NCI-H2227 (cell line): ENCODE measurements around the gene LACTBL1.
"Not testable (repeated sequence)": the region's sequence is repeated elsewhere in the genome, so short reads cannot be mapped to it uniquely, and the experiment has no call there.

Source experiments
- DNase-seq: peaks from one replicate; lab custom pipeline; 2025; ENCODE audit not compliant: unreplicated experiment; lab: John Stamatoyannopoulos, UW

The LACTBL1 gene, protein sequence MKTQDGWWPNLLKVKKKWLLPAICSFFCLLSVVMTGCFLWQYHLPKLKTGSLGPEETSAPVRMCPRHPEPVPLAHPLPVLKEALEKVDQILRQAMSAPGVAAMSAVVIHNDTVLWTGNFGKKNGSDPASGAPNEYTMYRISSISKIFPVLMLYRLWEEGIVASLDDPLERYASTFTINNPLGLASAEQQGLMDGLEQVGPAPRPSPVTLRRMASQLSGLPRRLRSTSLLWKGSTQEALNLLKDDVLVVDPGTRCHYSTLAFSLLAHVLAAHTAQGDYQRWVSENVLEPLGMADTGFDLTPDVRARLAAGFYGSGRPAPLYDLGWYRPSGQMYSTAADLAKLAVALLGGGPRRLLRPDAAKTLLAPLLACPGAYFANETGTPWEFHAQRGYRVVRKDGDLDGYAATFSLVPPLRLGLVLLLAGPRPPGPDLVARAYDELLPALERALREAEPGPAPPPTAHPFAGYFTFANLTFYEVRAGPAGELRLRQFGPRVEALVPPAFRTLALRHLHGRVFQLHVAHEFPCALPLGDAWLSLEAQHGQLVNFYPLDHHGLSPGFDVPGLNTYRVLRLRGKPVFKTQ

DNA sequence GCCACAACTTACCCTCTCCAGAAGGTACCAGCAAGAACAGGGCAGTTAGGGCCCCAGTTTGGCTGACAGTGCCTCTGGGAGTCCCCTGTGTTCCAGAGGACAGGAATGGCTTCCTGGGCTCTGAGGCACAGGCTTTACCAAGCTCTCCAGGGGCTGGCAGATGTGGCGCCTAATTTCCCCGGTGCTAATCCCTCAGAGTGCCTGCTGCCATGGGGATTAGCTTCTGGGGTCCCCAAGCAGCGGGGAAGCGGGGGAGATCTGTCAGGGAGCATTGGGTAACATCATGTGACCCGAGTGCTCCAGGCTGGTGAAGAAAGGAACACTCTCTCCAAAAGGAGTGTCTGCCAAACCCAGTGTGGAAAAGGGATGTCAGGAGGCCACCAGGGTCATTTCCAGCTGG, at the start of gene LACTBL1:
TSS of gene LACTBL1 (minus strand) at position 107 of the 400 bp plus-strand sequence. CDS start 550 bp downstream, outside the sequence.
- no peak for DNase-seq

DNA sequence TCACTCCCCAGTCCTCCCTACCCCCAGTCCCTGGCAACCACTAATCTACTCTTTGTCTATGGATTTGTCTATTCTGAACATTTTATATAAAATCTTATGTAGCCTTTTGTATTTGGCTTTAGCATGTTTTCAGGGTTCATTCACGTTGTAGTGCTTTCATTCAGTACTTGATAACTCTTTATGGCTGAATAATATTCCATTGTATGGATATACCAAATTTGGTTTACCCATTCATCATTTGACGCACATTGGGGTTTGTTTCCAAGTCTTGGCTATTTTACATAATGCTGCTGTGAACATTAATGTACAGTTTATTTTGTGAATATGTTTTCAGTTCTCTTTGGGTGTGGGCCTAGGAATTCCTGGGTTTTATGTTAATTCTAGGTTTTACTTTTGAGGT, 49.2 kb upstream of the LACTBL1 start:
- no peak for DNase-seq

DNA sequence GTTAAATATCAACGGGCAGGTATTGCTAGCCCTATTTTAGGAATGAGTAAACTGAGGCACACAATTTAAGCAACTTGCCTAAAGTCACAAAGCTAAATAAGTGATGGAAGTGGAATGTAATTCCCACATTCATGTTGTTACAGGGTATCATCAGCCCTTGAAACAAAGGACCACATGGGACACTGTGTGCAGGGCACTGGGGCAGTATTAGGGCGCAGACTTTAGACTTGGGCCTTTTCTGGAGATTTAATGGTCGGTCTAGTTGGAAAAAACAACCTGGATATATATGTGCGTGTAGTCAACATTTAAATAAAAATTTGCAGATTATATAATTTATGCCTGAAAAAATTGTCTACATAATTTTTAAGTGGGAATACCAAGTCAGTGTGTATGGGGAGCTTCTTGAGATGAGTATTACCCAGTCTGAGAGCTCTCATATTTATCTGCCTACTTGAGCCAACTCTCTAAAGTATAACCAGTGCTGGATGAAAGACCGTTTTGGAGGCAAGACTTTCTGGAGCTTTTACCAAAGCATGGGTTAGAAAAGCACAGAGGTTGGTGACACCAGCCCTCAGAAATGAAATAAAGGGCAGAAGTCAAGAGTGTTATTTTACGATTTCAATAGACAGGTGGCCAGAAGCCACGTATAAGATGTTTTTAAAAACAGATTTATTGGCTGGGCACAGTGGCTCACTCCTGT, 48.2 kb upstream of the LACTBL1 start:
- DNase-seq, result peak; percentile 23

DNA sequence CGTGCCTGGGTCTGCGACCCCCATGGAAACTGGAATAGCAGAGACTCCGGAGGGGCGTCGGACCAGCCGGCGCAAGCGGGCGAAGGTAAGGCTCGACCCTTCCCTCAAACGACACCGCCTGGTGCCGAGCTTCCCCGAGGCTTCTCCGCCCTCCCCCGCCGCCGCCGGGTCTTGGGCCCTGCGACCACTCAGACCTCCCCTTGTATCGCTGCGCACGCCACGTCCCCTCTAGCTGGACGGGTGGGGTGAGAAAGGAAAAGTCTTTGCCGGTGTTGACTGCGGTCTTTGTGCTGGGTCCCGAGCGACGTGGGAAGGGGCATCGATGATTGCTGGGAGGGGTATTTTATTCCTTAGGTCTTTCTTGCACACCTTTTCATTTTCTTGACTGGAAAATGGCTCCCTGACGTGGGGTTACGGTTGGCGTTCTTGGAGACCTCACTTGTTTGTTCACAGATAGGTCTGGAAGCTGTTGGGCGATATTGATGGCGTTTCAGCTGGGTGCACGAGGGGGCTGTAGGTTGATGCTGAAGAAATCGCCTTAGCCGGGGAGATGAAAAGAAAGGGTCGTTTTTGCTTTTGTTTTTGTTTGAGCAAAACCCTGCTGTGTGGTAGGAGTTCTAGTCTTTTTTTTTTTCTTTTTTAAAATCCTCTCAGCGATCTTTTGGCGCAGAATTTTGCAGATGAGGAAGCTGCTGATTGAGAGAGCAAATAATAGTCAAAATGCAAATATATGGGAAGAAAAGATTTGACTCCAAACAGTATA, 47.4 kb upstream of the LACTBL1 start:
- DNase-seq, result peak; percentile 71

DNA sequence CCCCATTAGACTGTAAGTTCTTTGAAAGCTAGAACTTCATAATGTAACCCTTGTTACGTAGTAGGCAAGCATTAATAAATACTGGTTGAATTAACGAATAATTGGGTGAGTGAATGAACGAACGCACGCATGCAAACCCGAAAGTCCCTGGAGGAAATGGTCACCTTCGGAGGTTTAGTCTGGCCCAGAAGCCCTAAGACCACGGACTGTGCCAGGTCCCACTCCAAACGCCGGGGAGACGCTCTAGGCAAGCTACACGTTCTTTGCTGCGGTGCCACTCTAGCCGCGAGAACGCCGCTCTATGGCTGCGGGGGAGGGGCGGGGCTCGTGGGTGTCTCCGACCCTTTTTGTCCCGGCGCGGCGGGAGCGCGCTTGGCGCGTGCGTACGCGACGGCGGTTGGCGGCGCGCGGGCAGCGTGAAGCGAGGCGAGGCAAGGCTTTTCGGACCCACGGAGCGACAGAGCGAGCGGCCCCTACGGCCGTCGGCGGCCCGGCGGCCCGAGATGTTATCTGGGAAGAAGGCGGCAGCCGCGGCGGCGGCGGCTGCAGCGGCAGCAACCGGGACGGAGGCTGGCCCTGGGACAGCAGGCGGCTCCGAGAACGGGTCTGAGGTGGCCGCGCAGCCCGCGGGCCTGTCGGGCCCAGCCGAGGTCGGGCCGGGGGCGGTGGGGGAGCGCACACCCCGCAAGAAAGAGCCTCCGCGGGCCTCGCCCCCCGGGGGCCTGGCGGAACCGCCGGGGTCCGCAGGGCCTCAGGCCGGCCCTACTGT, 46.6 kb upstream of the LACTBL1 start, which contains the start of gene KDM1A:
TSS of gene KDM1A (plus strand) at position 375 of the 769 bp plus-strand sequence. CDS start at position 504, 129 bp downstream.
- DNase-seq, result peak; percentile 99

DNA sequence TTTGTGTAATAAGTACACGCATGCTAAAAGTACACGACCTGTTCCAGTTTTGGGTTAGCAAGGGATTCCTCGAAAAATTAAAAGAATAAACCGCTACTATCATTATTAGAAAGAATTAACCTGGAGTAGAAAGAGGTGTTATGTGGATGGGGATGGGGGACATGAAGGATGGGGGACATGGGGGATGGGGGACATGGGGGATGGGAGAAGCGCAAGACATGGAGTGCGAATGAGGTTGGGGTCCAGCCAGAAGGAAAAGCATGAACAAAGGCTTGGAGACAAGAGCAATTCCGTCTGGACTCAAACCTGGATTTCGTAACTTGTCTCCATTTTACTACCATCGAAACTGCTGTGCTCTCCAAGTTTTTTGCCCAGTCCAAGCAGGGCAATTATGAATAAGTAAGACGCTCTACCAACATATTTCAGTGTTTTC, 46.0 kb upstream of the LACTBL1 start:
- DNase-seq, result peak; percentile 59

DNA sequence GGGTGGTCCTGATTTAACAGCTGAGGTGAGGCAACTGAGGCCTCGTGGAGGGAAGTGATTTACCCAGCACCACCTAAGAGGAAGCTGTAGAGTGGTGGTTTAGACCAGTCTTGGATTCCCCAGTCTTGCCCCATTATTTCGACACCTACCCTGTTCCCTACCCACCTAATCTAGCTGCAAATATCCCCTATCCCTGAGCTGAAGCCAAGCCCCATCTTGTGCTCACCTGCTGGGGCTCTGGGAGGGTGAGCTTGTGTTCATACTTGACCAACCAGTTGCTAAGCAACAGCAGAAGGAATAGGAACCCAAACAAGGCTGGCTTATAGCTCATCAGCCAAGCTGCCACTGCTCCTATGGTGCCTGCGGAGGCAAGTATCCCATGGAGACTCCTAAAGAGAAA, 41.0 kb upstream of the LACTBL1 start:
- DNase-seq, result peak; percentile 79

DNA sequence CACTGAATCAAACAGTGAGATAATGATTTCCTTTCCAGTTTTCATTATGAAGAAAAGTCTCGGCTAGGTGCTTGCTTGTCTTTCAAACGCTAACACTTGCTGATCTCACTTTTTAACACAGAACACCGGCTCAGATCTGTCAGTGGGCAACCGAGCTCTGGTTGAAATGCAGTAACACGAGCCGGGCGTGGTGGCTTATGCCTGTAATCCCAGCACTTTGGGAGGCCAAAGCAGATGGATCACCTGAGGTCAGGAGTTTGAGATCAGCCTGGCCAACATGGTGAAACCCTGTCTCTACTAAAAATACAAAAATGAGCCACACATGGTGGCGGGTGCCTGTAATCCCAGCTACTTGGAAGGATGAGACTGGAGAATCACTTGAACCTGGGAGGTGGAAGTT, 37.4 kb upstream of the LACTBL1 start:
- not testable (repeated sequence) for DNase-seq

DNA sequence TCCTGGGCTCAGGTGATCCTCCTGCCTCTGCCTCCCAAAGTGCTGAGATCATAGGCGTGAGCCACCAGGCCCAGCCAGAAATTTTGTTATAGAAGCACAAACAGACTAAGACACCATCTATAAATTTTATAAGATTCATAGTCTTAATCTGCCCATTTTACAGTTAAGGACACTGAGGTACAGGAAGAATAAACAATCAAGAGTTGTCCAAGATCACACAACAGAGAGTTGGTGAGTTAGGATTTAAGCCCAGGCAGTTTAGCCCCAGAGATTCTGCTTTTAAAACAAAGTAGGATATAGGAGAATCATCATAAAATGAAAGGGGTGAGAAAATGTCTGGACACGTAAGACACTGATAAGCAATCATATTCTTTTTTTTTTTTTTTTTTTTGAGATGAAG, 36.2 kb upstream of the LACTBL1 start:
- no peak for DNase-seq

DNA sequence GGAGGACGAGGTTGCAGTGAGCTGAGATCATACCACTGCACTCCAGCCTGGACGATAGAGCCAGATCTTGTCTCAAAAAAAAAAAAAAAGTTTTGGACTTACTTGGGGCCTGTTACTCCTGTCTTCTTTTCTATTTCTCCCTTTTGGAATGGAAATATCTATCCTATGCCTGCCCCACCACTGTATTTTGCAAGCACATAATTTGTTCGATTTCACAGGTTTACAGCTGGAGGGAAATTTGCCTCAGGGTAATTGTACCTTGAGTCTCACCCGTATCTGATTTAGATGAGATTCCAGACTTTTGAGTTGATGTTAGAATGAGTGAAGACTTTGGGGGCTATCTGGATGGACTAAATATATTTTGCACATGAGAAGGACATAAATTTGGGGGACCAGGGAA, 34.4 kb upstream of the LACTBL1 start:
- DNase-seq, result no peak

DNA sequence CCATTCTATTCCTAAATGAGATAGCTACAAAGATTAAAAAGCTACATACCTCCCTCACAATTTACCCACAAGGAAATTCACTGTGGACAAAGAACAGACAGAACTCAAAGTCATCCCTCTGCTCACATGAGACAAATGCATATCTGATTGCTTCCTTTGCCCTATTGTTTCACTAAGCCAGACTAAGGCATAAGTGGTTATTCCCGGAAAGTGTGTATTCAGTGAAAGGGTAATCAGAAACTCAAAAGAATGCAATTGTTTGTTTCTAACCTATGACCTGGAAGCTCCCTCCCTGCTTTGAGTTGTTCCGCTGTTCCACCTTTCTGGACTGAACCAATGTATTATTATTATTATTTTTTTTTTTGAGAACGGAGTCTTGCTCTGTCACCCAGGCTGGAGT, 32.1 kb upstream of the LACTBL1 start:
- DNase-seq, result peak; percentile 10

DNA sequence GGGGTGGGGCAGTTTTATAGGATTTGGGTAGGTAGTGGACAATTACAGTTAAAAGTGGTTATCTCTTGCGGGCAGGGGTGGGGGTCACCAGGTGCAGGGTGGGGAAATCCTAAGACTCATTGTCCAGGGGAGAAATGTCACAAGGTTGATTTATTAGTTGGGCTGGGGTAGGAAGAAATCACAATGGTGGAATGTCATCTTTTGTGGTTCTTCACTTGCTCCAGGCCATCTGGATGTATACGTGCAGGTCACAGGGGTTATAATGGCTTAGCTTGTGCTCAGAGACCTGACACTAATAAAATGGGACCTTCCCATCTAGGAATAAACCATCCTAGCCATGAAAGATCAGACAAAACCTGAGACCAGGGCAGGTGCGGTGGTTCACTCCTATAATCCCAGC, 31.4 kb upstream of the LACTBL1 start:
- no peak for DNase-seq

DNA sequence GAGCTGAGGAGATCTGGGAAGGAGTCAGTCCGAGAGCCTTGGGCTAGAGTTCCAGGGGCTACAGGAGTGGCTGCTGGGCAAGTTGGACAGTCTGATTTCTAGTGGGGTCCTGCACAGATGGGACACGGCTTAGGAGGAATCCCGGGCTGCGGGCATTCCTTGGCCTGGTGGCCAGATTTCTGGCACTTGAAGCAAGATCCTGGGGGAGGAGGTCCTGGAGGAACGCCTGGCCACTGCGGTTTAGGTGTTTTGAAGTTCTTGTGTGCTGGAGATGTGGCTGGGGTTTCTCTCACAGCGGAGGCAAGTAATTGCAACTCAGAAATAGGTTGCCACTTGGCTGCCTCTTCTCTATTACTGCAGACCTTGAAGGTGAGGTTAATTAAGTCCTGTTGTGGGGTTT, 29.6 kb upstream of the LACTBL1 start:
- not testable (repeated sequence) for DNase-seq

DNA sequence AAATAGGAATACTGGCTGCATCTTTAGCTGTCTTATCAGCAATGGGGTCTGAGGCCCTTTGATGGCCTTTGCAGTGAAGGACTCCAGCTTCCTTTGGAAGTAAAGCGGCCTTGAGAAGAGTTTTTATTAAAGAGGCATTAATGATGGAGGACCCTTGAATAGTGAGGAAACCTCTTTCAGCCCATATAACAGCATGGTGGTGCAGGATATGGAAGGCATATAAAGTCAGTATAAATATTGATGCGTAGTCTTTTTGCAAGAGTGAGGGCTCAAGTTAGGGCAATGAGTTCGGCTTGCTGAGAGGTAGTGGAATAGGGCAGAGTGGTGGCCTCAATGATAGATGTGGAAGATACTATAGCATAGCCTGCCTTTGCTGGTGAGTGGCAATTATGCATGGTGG, 27.5 kb upstream of the LACTBL1 start:
- DNase-seq, result not testable (repeated sequence)

DNA sequence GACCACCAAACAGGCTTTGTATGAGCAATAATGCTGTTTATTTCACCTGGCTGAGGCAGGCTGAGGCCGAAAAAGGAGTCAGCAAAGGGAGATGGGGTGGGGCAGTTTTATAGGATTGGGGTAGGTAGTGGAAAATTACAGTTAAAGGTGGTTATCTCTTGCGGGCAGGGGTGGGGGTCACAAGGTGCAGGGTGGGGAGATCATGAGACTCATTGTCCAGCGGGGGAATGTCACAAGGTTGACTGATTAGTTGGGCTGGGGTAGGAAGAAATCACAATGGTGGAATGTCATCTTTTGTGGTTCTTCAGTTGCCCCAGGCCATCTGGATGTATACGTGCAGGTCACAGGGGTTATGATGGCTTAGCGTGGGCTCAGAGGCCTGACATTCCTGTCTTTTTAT, 24.9 kb upstream of the LACTBL1 start:
- DNase-seq, result not testable (repeated sequence)

DNA sequence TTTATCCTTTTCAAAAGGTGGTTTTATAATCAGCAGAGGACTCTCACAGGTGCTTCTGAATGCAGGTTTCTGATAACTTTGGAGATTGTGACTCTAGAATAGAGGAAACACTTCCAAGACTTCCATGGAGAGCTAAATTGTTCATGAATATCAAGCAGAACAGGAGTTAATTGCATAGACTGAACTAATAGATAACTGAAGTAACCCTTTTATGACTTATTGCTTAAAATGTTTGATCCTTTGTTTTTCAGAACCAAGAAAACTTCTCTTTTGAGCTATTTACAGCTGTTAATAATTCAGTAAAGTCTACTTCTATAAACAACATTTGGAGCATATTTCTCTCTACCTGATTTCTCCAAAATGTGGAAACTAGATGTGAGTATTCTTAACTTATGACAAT, 23.1 kb upstream of the LACTBL1 start:
- no peak for DNase-seq

DNA sequence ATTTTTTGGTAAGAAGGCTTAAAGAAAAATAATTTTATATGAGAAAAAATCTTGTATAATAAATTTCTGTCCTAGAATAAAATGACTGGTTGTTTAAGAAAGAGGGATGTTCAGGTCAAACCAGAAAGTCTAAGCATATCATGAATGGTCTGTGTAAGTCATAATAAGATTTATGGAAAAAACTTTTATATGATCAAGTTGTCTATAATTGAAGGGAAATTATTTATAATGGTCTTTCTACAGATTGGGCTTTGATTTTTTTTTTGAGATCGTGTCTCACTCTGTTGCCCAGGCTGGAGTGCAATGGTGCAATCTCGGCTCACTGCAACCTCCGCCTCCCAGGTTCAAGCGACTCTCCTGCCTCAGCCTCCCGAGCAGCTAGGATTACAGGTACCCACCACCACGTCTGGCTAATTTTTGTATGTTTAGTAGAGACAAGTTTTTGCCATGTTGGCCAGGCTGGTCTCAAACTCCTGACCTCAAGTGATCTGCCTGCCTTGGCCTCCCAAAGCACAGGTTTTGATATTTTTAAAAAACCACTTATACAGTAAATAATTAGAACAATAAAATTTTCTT, 20.6 kb upstream of the LACTBL1 start:
- DNase-seq, result peak; percentile 18

DNA sequence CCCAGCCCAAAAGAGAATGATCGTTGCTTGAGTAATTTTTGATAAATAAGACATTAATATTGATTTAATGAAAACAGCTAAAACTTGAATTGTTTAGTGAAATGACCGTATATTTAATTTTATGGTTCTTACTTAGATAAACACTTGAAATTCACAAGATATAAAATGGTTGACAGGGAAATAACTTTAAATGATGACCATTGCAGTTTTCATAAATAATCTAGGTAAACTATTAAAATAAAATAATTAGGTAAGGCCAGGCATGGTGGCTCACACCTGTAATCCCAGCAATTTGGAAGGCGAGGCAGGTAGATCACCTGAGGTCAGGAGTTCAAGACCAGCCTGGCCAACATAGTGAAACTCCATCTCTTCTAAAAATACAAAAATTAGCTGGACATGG, 19.7 kb upstream of the LACTBL1 start:
- DNase-seq, result not testable (repeated sequence)

DNA sequence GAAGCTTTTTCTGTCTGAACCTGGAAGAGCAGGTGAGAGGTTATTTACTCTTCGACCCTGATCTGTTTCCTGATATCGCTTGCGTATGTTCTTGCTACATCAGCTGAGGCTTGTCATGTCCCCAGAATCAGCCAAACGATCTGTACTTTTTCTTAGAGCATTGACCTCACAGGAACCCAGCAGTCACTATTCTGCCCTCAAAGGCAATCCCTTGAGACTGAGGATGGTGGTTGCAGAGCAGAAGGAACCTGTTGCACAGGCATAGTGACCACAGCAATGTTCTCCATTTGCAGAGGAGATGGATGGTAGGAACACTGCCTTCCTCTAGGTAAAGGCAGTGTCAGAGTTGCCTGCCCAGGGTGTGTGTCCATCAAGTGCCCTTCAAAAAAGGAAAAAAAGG, 11.3 kb upstream of the LACTBL1 start:
- no peak for DNase-seq

DNA sequence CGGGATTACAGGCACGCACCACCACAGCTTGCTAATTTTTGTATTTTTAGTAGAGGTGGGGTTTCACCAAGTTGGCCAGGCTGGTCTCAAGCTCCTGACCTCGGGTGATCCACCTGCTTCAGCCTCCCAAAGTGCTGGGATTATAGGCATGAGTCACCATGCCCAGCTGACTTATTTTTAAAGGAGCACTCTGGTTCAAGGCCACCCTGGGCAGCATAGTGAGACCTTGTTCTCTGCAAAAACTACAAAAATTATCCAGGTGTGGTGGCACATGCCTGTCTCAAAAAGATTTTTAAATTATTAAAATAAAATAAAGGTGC, 7.8 kb upstream of the LACTBL1 start:
- not testable (repeated sequence) for DNase-seq
